GM12874 (cell line): ENCODE results near the gene INHBA.

Source experiments
- TF ChIP-seq, protein P1 (sequence below): IDR thresholded peaks from 2 replicates; pipeline ENCODE4 v1.5.1; 2011; ENCODE audit warnings: low read depth, mild to moderate bottlenecking, control low read depth, low read length, moderate library complexity; ENCODE audit not compliant: insufficient read depth

The INHBA gene

DNA sequence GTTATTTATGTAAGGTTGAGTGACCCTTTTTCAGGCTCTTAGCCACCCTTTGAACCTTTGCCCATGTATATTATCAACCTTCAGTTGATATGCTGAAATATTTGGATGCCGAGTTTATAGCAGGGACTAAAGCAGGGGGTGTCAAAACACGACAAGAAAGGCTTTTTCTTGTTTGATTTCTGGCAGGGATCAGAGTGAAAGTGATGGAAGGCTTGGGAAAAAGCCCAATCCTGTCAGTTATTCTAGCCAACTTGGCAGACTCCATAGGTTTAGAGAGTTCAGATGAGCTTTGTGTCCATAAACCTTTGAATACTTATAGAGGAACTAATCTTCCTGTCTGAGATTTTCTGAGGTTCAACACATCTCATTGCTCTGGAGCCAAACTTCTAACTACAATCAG, 47.5 kb downstream of the INHBA start:
- TF ChIP-seq, protein P1, sequence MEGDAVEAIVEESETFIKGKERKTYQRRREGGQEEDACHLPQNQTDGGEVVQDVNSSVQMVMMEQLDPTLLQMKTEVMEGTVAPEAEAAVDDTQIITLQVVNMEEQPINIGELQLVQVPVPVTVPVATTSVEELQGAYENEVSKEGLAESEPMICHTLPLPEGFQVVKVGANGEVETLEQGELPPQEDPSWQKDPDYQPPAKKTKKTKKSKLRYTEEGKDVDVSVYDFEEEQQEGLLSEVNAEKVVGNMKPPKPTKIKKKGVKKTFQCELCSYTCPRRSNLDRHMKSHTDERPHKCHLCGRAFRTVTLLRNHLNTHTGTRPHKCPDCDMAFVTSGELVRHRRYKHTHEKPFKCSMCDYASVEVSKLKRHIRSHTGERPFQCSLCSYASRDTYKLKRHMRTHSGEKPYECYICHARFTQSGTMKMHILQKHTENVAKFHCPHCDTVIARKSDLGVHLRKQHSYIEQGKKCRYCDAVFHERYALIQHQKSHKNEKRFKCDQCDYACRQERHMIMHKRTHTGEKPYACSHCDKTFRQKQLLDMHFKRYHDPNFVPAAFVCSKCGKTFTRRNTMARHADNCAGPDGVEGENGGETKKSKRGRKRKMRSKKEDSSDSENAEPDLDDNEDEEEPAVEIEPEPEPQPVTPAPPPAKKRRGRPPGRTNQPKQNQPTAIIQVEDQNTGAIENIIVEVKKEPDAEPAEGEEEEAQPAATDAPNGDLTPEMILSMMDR: no peak

GRCh38 chr7:41652267-41652666, 50.6 kb downstream of the INHBA start:
- TF ChIP-seq, protein P1: no peak

DNA sequence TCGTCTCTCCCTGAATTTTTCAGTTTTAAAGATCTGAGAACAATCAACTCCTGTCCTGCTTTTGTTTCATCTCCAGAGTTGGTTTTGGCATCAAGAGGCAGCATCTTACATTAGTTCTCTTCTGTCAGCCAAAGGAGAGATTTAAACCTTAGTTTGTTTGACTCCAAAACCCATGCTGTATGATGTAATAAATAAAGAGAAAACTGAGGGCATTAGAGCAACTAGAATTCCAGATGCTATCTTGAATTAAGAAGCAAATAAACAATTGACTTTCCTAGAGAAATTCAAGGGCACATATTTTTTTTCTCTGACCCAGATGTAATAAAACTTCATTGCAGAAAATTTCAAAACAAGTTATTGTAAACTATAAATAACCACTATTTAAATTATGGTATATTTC, 54.4 kb downstream of the INHBA start:
- TF ChIP-seq, protein P1: no peak

DNA sequence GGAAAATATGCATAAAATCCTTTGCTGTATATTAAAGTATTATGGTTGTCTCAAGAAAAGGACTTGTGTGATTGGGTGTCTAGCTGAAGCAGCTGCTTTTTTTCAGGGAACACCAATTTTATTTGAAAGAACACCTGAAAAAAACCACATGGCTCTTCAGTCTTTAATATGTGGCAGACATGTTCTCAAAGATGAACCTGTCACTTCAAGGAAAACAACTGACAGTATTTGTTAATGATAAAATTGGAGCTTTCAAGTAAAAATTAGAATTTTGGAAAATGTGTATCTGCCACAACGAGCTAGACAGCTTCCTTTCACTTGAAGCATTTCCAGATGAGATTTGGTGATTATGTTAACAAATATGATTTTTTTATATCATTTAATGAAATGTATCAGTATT, 59.3 kb downstream of the INHBA start:
- TF ChIP-seq, protein P1: no peak

GRCh38 chr7:41641665-41642014, 61.2 kb downstream of the INHBA start:
- TF ChIP-seq, protein P1: no peak

- TF ChIP-seq, protein P1: no peak
These were observed 61.8 kb downstream of the INHBA start for GRCh38 chr7:41641011-41641664.

DNA sequence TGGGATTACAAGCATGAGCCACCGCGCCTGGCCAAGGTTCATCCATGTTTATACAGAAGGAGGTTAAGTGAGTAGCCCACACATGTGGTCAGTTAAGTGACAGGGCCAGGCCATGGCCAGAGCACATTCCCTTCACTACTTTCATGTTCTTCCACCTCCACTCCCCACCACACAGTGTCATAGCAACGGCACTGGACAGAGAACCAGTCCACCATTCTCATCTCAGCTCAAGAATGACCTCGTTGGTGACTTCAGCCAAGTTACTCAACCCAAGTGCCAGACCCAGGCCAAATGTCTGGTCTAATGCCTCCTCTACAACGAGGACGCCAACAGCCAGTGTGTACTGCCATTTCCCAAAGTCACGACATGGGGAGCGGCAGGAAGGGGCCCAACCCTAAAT, 62.4 kb downstream of the INHBA start:
- TF ChIP-seq, protein P1: no peak

DNA sequence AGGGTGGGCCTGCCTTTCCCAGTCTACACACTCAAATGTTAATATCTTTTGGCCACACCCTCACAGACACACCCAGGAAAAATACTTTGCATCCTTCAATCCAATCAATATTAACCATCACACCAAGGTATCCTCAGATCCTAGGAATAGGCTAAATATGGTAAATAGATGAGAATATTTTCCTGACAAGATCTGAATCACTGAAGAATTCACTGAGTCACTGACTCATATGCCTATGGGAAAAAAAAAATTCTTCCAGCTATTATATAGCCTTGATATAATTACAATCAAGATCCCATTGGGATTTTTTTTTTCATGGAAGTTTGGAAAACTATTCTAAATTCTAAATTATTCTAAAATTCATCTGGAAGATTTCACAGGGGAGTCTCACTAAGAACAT, 65.8 kb downstream of the INHBA start:
- TF ChIP-seq, protein P1: no peak
